OCI-LY7 (cell line): ENCODE data around the gene ZNF202. TPM values are rescaled to one million over a fixed set of nuclear protein-coding genes. Genes with fewer than 3 reads are reported as not detected.
"Not testable (repeated sequence)": the region's sequence is repeated elsewhere in the genome, so short reads cannot be mapped to it uniquely, and the experiment has no call there.

Experiments used
- BruUV-seq: library from RNA; stranded (reverse); fragments of 400-500 nt; replicated peaks from 2 replicates; lab custom pipeline; 2021; lab: Mats Ljungman, UMichigan
- CTCF ChIA-PET: fragments of 300-600 bp; sonication (Branson Sonifier 250); formaldehyde crosslinking; loops from one replicate; lab custom pipeline; 2022; ENCODE audit warnings: antibody characterized with exemption; ENCODE audit not compliant: unreplicated experiment; lab: Charles Lee
- POLR2A ChIA-PET: fragments of 300-600 bp; sonication (Branson Sonifier 250); formaldehyde crosslinking; loops from one replicate; lab custom pipeline; 2022; ENCODE audit warnings: antibody characterized with exemption; lab: Charles Lee
- DNase-seq: peaks from one replicate; pipeline ENCODE4 v3.0.0-alpha.2; 2015; ENCODE audit warnings: low spot score
- H2AFZ ChIP-seq: fragments of 200-600 bp; sonication (generic), shearing (Covaris generic); 2 replicates; pipeline ENCODE4 v1.6.1; 2014; ENCODE audit warnings: mild to moderate bottlenecking, antibody characterized with exemption, low read length, moderate library complexity
- H3K27ac ChIP-seq: fragments of 200-600 bp; sonication (generic); 2 replicates; pipeline ENCODE4 v1.5.1; 2014; ENCODE audit warnings: mixed run types, low read depth, mild to moderate bottlenecking, moderate library complexity, low read length, inconsistent platforms; ENCODE audit not compliant: poor library complexity, severe bottlenecking
- H3K36me3 ChIP-seq: fragments of 200-600 bp; sonication (generic); 2 replicates; pipeline ENCODE4 v1.6.1; 2014; ENCODE audit warnings: mild to moderate bottlenecking, antibody characterized with exemption, low read length, moderate library complexity, mixed read lengths; ENCODE audit not compliant: insufficient read depth
- H3K4me1 ChIP-seq: fragments of 200-600 bp; sonication (generic); 2 replicates; pipeline ENCODE4 v1.5.1; 2014; ENCODE audit warnings: mild to moderate bottlenecking, low read length; ENCODE audit not compliant: insufficient read depth, poor library complexity, severe bottlenecking
- H3K4me2 ChIP-seq: fragments of 200-600 bp; sonication (generic); 2 replicates; pipeline ENCODE4 v1.6.1; 2014; ENCODE audit warnings: mild to moderate bottlenecking, low read length
- H3K4me3 ChIP-seq: fragments of 200-600 bp; sonication (generic); 2 replicates; pipeline ENCODE4 v1.5.1; 2014; ENCODE audit warnings: mild to moderate bottlenecking, low read depth, low read length; ENCODE audit not compliant: poor library complexity, severe bottlenecking
- H3K79me2 ChIP-seq: fragments of 200-600 bp; sonication (generic); 2 replicates; pipeline ENCODE4 v1.6.1; 2016; ENCODE audit warnings: low read depth, mild to moderate bottlenecking, low read length, moderate library complexity, mixed read lengths; ENCODE audit not compliant: insufficient read depth
- H3K9me2 ChIP-seq: fragments of 200-600 bp; sonication (generic); 2 replicates; pipeline ENCODE4 v1.6.1; 2016; ENCODE audit warnings: mild to moderate bottlenecking, low read length, mixed read lengths; ENCODE audit not compliant: insufficient read depth
- H3K9me3 ChIP-seq: fragments of 200-600 bp; sonication (generic); 2 replicates; pipeline ENCODE4 v1.6.1; 2014; ENCODE audit warnings: mild to moderate bottlenecking, mixed run types, low read length, mixed read lengths
- H4K20me1 ChIP-seq: fragments of 200-600 bp; sonication (generic); 2 replicates; pipeline ENCODE4 v1.6.1; 2014; ENCODE audit warnings: mild to moderate bottlenecking, antibody characterized with exemption, low read length, moderate library complexity, mixed read lengths; ENCODE audit not compliant: insufficient read depth
- CTCF ChIP-seq: fragments of 200-600 bp; sonication (generic); conservative IDR thresholded peaks from 2 replicates; pipeline ENCODE4 v1.5.1; 2014; ENCODE audit warnings: mild to moderate bottlenecking, antibody characterized with exemption, low read length, moderate library complexity, mixed read lengths
- EZH2phosphoT487 ChIP-seq: fragments of 200-600 bp; sonication (generic); IDR thresholded peaks from 2 replicates; pipeline ENCODE4 v1.6.1; 2018; ENCODE audit warnings: low read depth, borderline replicate concordance, mild to moderate bottlenecking, mixed run types, antibody characterized with exemption, low read length, moderate library complexity, mixed read lengths
- intact Hi-C: fragments of 100-400 bp; cut with micrococcal nuclease; formaldehyde crosslinking; loops from one replicate; pipeline ENCODE4 v1.10.0; 2022; ENCODE audit not compliant: unreplicated experiment
- total RNA-seq, 2 experiments: library from RNA; depleted of rRNA in 1 of 2; stranded (reverse); fragments of >200 nt in 1 of 2; shearing (Covaris generic) in 1 of 2; gene quantifications; 2 replicates each; pipeline ENCODE4 v1.2.3, GENCODE V29; 2014 to 2022

The ZNF202 gene
- total RNA-seq, 2 experiments from 2014 or later, result 15.5 to 19.6 TPM

DNA sequence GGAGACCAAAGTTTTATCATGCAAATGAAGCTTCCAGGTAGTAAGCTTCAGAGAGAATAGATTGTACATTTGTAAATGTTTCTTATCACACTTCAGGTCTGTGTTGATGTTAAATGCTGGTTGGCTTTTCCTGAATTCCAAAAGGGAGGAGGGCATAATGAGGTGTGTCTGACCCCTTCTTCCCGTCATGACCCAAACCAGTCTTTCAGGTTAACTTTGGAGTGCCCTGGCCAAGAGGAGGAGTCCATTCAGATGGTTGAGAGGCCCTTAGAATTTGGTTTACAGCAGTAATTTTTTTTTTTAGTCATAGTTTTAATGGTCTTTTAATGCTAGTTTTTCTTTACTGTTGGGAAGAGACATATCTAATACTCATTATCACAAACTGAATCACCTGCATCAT is 10.3 kb upstream of the ZNF202 start:
- H3K79me2 ChIP-seq, result no peaks in the 10 kb centered on the region
- intact Hi-C loops, result no loop called here
- H3K4me1 ChIP-seq, result no peaks in the 10 kb centered on the region
- no peak overlapping the region for H3K4me3 ChIP-seq
- BruUV-seq, result no TSS peak
- H4K20me1 ChIP-seq, result no peaks in the 10 kb centered on the region
- H3K9me2 ChIP-seq, result no peaks in the 10 kb centered on the region
- no peak for DNase-seq
- no peak overlapping the region for H3K4me2 ChIP-seq
- H2AFZ ChIP-seq, result no peak overlapping the region
- H3K9me3 ChIP-seq, result no peaks in the 10 kb centered on the region
- CTCF ChIA-PET, result no interaction called here
- POLR2A ChIA-PET, result no interaction called here
- TF ChIP-seq CTCF, result no peak
- TF ChIP-seq EZH2phosphoT487, result no peak
- H3K27ac ChIP-seq, result no peak overlapping the region
- H3K36me3 ChIP-seq, result no peaks in the 10 kb centered on the region

GRCh38 chr11:123748349-123748748 is 6.9 kb upstream of the ZNF202 start:
- DNase-seq, BruUV-seq, H3K9me2 ChIP-seq, H3K4me1 ChIP-seq, H3K9me3 ChIP-seq, CTCF ChIA-PET, H3K4me3 ChIP-seq, H2AFZ ChIP-seq, H3K27ac ChIP-seq, H3K36me3 ChIP-seq, intact Hi-C loops, H3K4me2 ChIP-seq, H4K20me1 ChIP-seq, H3K79me2 ChIP-seq: not testable (repeated sequence)
- POLR2A ChIA-PET, result interaction anchor here (1.0 kb wide), 1 partner anchor 582 kb away, joined by 5 read pairs; no protein-coding TSS in a partner anchor

- no peak overlapping the region for H2AFZ ChIP-seq
- no peaks in the 10 kb centered on the region; the same call in 1 of the 2 replicates for H3K9me2 ChIP-seq
- H3K9me3 ChIP-seq, result no peaks in the 10 kb centered on the region
- intact Hi-C loops, result no loop called here
- H3K36me3 ChIP-seq, result no peaks in the 10 kb centered on the region
- H3K4me3 ChIP-seq, result no peak overlapping the region
- H3K4me1 ChIP-seq, result peaks cover 8% of the 10 kb centered on the region
- H3K4me2 ChIP-seq, result no peak overlapping the region
- H3K27ac ChIP-seq, result no peak overlapping the region
- peaks cover 2% of the 10 kb centered on the region; the same call in 1 of the 2 replicates for H3K79me2 ChIP-seq
- no peak for DNase-seq
- ChIA-PET POLR2A (no interaction called here), CTCF (no interaction called here)
- TF ChIP-seq EZH2phosphoT487 (no peak), CTCF (no peak)
- H4K20me1 ChIP-seq, result no peaks in the 10 kb centered on the region; the same call in 1 of the 2 replicates
- BruUV-seq, result no TSS peak
Measured at GRCh38 chr11:123745764-123746451, 4.4 kb upstream of the ZNF202 start.
